Right lobe of liver (tissue), 6 donors: ENCODE data around the gene FKBP10. TPM values are rescaled to one million over a fixed set of nuclear protein-coding genes. Genes with fewer than 3 reads are reported as not detected.

ENCODE experiments used
- ATAC-seq, 4 donors: fragments of 200-7000 bp; cut with Tn5 transposase; one replicate each; pipeline ENCODE4 v1.9.1; 2020; ENCODE audit warnings: mild to moderate bottlenecking in 4 of 4, moderate library complexity in 4 of 4
- DNase-seq, 3 donors: peaks; one replicate each; pipeline ENCODE4 v3.0.0-alpha.2; 2020
- H3K27ac ChIP-seq, 3 donors: fragments of 200-600 bp; one replicate each; pipeline ENCODE4 v1.8.0; 2022
- H3K27me3 ChIP-seq, 2 donors: fragments of 200-600 bp; one replicate each; pipeline ENCODE4 v1.8.0; 2022
- H3K36me3 ChIP-seq, 4 donors: fragments of 200-600 bp; sonication (generic) in 1 of 4; one replicate each; pipeline versions ENCODE4 v1.5.1 to v1.8.0; 2017 to 2022; ENCODE audit warnings: control low read depth in 1 of 4
- H3K4me1 ChIP-seq, 4 donors: fragments of 200-600 bp; sonication (generic) in 1 of 4; one replicate each; pipeline versions ENCODE4 v1.5.1 to v1.8.0; 2017 to 2022; ENCODE audit warnings: control low read depth in 1 of 4
- H3K4me3 ChIP-seq, 3 donors: fragments of 200-600 bp; one replicate each; pipeline ENCODE4 v1.8.0; 2022
- H3K9me3 ChIP-seq, 4 donors: fragments of 200-600 bp; sonication (generic) in 1 of 4; one replicate each; pipeline versions ENCODE4 v1.5.1 to v1.8.0; 2017 to 2022; ENCODE audit warnings: control low read depth in 1 of 4
- POLR2A ChIP-seq: fragments of 450-650 bp; IDR thresholded peaks from one replicate; pipeline ENCODE4 v1.6.1; 2017; ENCODE audit warnings: antibody characterized with exemption, mild to moderate bottlenecking
- WGBS: methylation state at CpG from one replicate; pipeline ENCODE4 v1.1.6; 2018; ENCODE audit warnings: low coverage, low lambda C conversion rate; ENCODE audit not compliant: insufficient coverage; ENCODE audit errors: missing lambda C conversion rate; 5-methylcytosine and 5-hydroxymethylcytosine counted together
- intact Hi-C, 2 donors: fragments of 100-400 bp; cut with DNase I; formaldehyde crosslinking; loops; one replicate each; pipeline versions ENCODE4 v1.11.2 to v1.14.1; 2022
- total RNA-seq, 6 experiments: library from RNA; depleted of rRNA in 2 of 6; stranded (reverse); fragments of >200 nt in 2 of 6; fragmentation: NEBNext Ultra II Directional in 3 of 6; extraction: Animal tissue kit (Norgen Biotek cat#: 25700) in 3 of 6; gene quantifications; one replicate each; pipeline versions ENCODE4 v1.1.0 to v1.2.4, GENCODE V29; 2016 to 2023
- TF ChIP-seq, protein P1 (sequence below), 4 donors: fragments of 200-600 bp in 3 of 4; fragments of 450-650 bp in 1 of 4; IDR thresholded peaks; one replicate each; pipeline versions ENCODE4 v1.5.1 to v1.8.0; 2016 to 2022; ENCODE audit warnings: antibody characterized with exemption in 4 of 4, mild to moderate bottlenecking in 2 of 4
- donor health status: DM: no; HTN: yes; CAD: no.
- donor health status: DM: no; HTN: no; CAD: no.
- donor health status: DM: no; HTN: no; CAD: no.
- donor health status: DM: no; HTN: yes; CAD: no.
- donor health status: DM: no; HTN: yes; CAD: no.

Gene FKBP10
- total RNA-seq, 6 experiments from 2014 or later, result 2.4 to 5.1 (median 4.0) TPM

DNA sequence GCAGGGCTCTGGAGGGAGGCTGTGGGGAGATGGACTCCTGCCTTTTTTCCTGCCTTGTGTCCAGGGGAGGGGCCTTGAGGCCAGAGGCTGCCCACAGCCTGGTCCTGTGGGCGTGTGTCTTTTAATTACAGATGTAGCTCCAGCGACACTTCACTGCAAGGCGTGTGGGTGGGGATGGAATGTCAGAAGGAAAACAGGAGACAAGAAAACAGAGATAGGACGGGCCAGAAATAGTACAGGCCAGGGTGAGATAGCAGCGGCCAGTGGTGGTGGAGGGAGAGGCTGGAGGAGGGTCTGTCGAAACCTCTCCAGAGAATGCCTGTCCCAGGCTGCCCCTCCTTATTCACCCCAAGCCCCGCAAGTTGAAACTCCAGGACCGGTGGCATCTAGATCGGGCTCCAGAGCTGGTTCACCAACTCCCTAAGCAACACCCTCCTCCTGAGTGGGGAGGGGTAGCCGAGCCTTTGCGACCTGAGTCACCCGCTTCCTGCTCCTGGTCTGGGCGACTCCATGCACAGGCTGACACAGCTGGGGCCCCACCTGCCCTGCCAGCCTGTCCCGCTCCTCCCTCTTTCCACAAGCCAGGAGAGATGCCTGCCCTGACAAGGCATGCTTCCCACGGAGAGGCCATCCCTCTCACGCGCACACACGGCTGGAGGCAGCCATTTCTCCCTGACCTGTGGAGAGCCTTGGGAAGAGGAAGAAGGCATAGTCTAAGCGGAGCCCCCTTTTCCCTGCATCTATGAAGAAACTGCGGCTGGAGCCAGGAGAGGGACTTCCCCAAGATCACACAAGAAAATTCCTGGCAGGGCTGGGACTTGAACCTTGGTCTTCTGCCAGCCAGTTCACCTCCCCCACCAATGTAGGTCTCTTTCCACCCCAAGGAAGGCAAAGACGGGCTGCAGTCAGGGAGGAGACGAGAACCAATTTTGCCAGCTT is 19.7 kb upstream of the FKBP10 start:
- WGBS, result 46% methylated on average over 6 of the region's 22 CpGs
- Histone ChIP-seq H3K4me1 (peaks cover 0 to 3% (median 0%) of the 10 kb centered on the region in 4 donors), H3K9me3 (no peaks in the 10 kb centered on the region), H3K27ac (no peak overlapping the region), H3K27me3 (no peaks in the 10 kb centered on the region), H3K4me3 (no peak overlapping the region), H3K36me3 (no peaks in the 10 kb centered on the region)
- intact Hi-C loops, result no loop called here
- ATAC-seq (peak; percentile 23 to 62 (median 46)), DNase-seq (no peak)
- TF ChIP-seq, protein P1, sequence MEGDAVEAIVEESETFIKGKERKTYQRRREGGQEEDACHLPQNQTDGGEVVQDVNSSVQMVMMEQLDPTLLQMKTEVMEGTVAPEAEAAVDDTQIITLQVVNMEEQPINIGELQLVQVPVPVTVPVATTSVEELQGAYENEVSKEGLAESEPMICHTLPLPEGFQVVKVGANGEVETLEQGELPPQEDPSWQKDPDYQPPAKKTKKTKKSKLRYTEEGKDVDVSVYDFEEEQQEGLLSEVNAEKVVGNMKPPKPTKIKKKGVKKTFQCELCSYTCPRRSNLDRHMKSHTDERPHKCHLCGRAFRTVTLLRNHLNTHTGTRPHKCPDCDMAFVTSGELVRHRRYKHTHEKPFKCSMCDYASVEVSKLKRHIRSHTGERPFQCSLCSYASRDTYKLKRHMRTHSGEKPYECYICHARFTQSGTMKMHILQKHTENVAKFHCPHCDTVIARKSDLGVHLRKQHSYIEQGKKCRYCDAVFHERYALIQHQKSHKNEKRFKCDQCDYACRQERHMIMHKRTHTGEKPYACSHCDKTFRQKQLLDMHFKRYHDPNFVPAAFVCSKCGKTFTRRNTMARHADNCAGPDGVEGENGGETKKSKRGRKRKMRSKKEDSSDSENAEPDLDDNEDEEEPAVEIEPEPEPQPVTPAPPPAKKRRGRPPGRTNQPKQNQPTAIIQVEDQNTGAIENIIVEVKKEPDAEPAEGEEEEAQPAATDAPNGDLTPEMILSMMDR (IDR thresholded peaks at IDR 0.05), result no peak
- TF ChIP-seq POLR2A, result no peak

DNA sequence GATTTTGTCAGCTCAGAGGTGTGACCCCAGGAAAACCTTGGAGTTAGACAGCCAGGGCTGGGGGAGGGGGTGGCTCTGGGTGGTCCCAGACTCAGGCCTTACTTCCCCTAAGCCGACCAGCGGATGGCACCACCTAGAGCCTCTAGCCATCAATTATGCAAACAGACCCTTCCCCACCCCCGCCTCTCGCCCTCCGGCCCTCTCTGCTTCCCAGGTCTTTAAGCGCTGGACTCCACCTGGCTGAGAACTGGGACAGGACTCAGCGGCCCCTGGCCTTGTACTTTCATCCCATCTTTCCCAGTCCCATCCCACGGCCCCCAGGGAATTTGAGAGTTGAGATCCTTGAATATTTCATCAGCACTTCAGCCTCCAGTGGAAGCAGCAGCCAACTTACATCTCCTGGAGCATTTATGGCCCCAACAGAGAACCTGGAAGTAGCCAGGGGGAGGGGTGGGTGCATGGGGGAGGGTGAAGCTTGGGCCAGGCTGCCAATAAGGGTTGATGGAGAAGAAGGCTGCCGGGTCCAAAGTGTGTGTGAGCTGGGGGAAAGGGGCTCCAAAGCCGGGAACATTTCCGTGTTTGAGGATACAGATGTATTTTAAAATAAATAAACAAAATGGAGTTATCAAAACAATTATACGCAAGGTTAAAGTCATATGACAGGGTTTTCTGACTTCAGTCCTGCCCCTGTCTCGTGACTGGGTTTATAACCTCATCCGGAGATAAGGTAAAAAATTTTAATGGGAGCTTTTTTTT is 18.8 kb upstream of the FKBP10 start:
- 70% methylated on average over 9 of the region's 14 CpGs for WGBS
- no peak for DNase-seq
- H3K36me3 ChIP-seq, result no peaks in the 10 kb centered on the region
- no peak overlapping the region for H3K27ac ChIP-seq
- ATAC-seq, result no peak
- peaks cover 0 to 3% (median 0%) of the 10 kb centered on the region in 4 donors for H3K4me1 ChIP-seq
- H3K4me3 ChIP-seq, result no peak overlapping the region
- no peak for TF ChIP-seq POLR2A
- TF ChIP-seq, protein P1 (IDR thresholded peaks at IDR 0.05), result no peak
- H3K9me3 ChIP-seq, result no peaks in the 10 kb centered on the region
- intact Hi-C loops, result no loop called here
- H3K27me3 ChIP-seq, result no peaks in the 10 kb centered on the region

DNA sequence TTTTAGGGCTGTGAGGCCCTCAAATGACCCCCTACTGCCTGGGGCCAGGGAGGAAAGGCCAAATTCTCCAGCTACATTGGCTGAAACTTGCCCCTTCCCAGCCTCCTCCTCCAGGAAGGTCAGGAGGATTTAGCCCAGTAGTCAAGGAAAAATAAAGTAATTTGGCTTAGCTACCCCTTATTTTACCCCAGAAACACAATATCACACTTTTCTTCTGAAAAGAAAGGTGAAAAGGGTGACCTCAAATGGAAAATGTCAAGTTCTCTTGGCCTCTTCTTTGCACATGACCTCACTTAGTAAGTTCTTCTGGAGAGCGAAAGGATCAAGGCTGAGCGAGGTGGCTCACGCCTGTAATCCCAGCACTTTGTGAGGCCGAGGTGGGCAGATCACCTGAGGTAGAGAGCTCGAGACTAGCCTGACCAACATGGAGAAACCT is 18.2 kb upstream of the FKBP10 start:
- no peak overlapping the region for H3K4me3 ChIP-seq
- 66% methylated on average over 5 of the region's 5 CpGs for WGBS
- no peak overlapping the region for H3K27ac ChIP-seq
- no peak for TF ChIP-seq POLR2A
- TF ChIP-seq, protein P1 (IDR thresholded peaks at IDR 0.05), result no peak
- H3K9me3 ChIP-seq, result no peaks in the 10 kb centered on the region
- intact Hi-C loops, result no loop called here
- H3K36me3 ChIP-seq, result no peaks in the 10 kb centered on the region
- H3K27me3 ChIP-seq, result no peaks in the 10 kb centered on the region
- ATAC-seq, result no peak
- H3K4me1 ChIP-seq, result peaks cover 0 to 3% (median 0%) of the 10 kb centered on the region in 4 donors
- DNase-seq, result no peak

DNA sequence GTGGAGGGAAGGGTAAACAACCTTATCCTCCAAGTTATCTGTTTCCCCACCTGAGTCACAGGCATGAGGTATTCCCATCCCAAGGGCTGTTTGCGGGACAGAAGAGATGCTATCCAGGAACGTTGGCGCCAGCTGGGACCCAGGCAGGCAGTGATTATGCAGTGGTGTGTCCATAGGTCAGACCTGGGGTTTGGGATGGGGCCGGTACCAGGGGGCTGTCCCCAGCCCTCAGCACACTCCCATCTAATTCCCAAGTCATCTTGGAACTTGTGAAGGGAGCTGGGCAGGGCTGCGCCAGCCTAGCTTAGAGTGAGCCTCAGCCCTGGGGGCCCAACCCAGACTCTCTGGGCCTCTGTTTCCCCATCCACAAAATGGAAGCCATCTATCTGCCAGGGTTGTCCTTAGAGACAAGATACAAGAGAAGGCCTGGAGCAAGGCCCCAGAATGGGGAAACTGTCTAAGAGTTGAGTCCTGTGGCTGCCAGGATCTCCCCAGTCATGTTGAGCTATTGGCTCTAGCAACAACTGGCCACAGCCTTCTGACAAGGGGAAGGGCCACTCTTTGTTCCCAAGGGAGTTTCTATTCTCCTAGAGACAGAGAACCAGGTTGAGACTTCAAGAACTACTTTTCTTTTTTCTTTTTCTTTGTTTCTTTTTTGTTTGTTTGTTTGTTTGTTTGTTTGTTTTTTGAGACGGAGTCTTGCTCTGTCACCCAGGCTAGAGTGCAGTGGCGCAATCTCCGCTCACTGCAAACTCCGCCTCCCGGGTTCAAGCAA is 16.5 kb upstream of the FKBP10 start:
- intact Hi-C loops, result no loop called here
- ATAC-seq (no peak), DNase-seq (no peak)
- 83% methylated on average over 9 of the region's 10 CpGs for WGBS
- TF ChIP-seq, protein P1 (IDR thresholded peaks at IDR 0.05), result no peak
- TF ChIP-seq POLR2A, result no peak
- Histone ChIP-seq H3K27me3 (no peaks in the 10 kb centered on the region), H3K9me3 (no peaks in the 10 kb centered on the region), H3K4me1 (peaks cover 0 to 7% (median 2%) of the 10 kb centered on the region in 4 donors), H3K27ac (no peak overlapping the region), H3K4me3 (no peak overlapping the region), H3K36me3 (no peaks in the 10 kb centered on the region)
